T-helper 2 cell (primary cell): ENCODE results near the gene GFPT2.

Source experiments
- DNase-seq, 5 experiments: peaks; one replicate each; pipeline versions ENCODE4 v3.0.0 to v3.0.0-alpha.2; 2012 to 2022

GFPT2 gene

GRCh38 chr5:180350711-180351465 is 2.2 kb downstream of the GFPT2 start:
- DNase-seq: no peak

GRCh38 chr5:180350296-180350695 is 2.8 kb downstream of the GFPT2 start:
- DNase-seq: no peak

GRCh38 chr5:180349391-180349790 is 3.7 kb downstream of the GFPT2 start:
- no peak for DNase-seq

- DNase-seq: no peak
These were observed 4.8 kb downstream of the GFPT2 start for GRCh38 chr5:180348336-180348735.

GRCh38 chr5:180347702-180348101 is 5.4 kb downstream of the GFPT2 start:
- no peak for DNase-seq

GRCh38 chr5:180346358-180346757 is 6.8 kb downstream of the GFPT2 start:
- DNase-seq: no peak

- no peak for DNase-seq
These were observed 7.4 kb downstream of the GFPT2 start for GRCh38 chr5:180345781-180346180.

- no peak for DNase-seq
These were observed 8.0 kb downstream of the GFPT2 start for GRCh38 chr5:180345186-180345585.

- DNase-seq: no peak
These were observed 8.5 kb downstream of the GFPT2 start for GRCh38 chr5:180344696-180344999.

- no peak for DNase-seq
These were observed 9.1 kb downstream of the GFPT2 start for GRCh38 chr5:180343831-180344695.

- no peak for DNase-seq
These were observed 9.9 kb downstream of the GFPT2 start for GRCh38 chr5:180343110-180343830.

- no peak for DNase-seq
These were observed 11.5 kb downstream of the GFPT2 start for GRCh38 chr5:180341595-180341994.

GRCh38 chr5:180340856-180341255 is 12.3 kb downstream of the GFPT2 start:
- no peak for DNase-seq

- DNase-seq: no peak
These were observed 13.5 kb downstream of the GFPT2 start for GRCh38 chr5:180339583-180340183.

- DNase-seq: no peak
These were observed 15.0 kb downstream of the GFPT2 start for GRCh38 chr5:180338001-180338707.

GRCh38 chr5:180336234-180337020 is 16.7 kb downstream of the GFPT2 start:
- no peak for DNase-seq

GRCh38 chr5:180335614-180336233 is 17.4 kb downstream of the GFPT2 start:
- DNase-seq: no peak

- no peak for DNase-seq
These were observed 18.2 kb downstream of the GFPT2 start for GRCh38 chr5:180334751-180335613.

GRCh38 chr5:180334176-180334575 is 19.0 kb downstream of the GFPT2 start:
- DNase-seq: no peak

GRCh38 chr5:180333661-180334060 is 19.5 kb downstream of the GFPT2 start:
- DNase-seq: no peak
